GM23338 (cell line): ENCODE measurements around the gene PRKAR1B. TPM values are rescaled to one million over a fixed set of nuclear protein-coding genes. Genes with fewer than 3 reads are reported as not detected.

Experiments used
- ATAC-seq: fragments of 200-7000 bp; cut with Tn5 transposase; 3 replicates; pipeline ENCODE4 v1.9.1; 2020
- DNase-seq: peaks from one replicate; pipeline ENCODE4 v3.0.0-alpha.2; 2015; ENCODE audit warnings: low spot score
- H2AFZ ChIP-seq: fragments of 200-600 bp; sonication (generic); 2 replicates; pipeline ENCODE4 v1.8.0; 2016; ENCODE audit warnings: antibody characterized with exemption, mild to moderate bottlenecking, moderate library complexity
- H3F3A ChIP-seq: fragments of 200-600 bp; sonication (generic); replicated peaks from 2 replicates; pipeline ENCODE4 v1.8.0; 2017; ENCODE audit warnings: antibody characterized with exemption, mixed run types, low read depth
- H3K27ac ChIP-seq: fragments of 200-600 bp; sonication (generic); 2 replicates; pipeline ENCODE4 v1.6.1; 2016; ENCODE audit warnings: low read depth
- H3K27me3 ChIP-seq: fragments of 200-600 bp; sonication (generic); 2 replicates; pipeline ENCODE4 v1.8.0; 2016; ENCODE audit warnings: mild to moderate bottlenecking, mixed run types, moderate library complexity; ENCODE audit not compliant: insufficient read depth
- H3K36me3 ChIP-seq: fragments of 200-600 bp; sonication (generic); 2 replicates; pipeline ENCODE4 v1.8.0; 2016; ENCODE audit warnings: mild to moderate bottlenecking; ENCODE audit not compliant: insufficient read depth
- H3K4me1 ChIP-seq: fragments of 200-600 bp; sonication (generic); 2 replicates; pipeline ENCODE4 v1.8.0; 2016; ENCODE audit warnings: mild to moderate bottlenecking, moderate library complexity; ENCODE audit not compliant: insufficient read depth
- H3K4me2 ChIP-seq: fragments of 200-600 bp; sonication (generic); 2 replicates; pipeline ENCODE4 v1.7.1; 2017; ENCODE audit warnings: mixed run types
- H3K4me3 ChIP-seq: fragments of 200-600 bp; sonication (generic); 2 replicates; pipeline ENCODE4 v1.6.1; 2016; ENCODE audit warnings: mixed run types
- H3K79me2 ChIP-seq: fragments of 200-600 bp; sonication (generic); replicated peaks from 2 replicates; pipeline ENCODE4 v1.8.0; 2017; ENCODE audit warnings: mild to moderate bottlenecking; ENCODE audit not compliant: insufficient read depth
- H3K9me2 ChIP-seq: fragments of 200-600 bp; sonication (generic); 2 replicates; pipeline ENCODE4 v1.8.0; 2017; ENCODE audit not compliant: insufficient read depth
- H4K20me1 ChIP-seq: fragments of 200-600 bp; sonication (generic); replicated peaks from 2 replicates; pipeline ENCODE4 v1.8.0; 2017; ENCODE audit warnings: mild to moderate bottlenecking; ENCODE audit not compliant: insufficient read depth
- H3K27ac Mint-ChIP-seq: 2 replicates; pipeline ENCODE4 v1.8.0; 2020; ENCODE audit warnings: inconsistent platforms, mild to moderate bottlenecking, moderate library complexity, mixed read lengths
- H3K27me3 Mint-ChIP-seq: 3 replicates; pipeline ENCODE4 v1.8.0; 2022; ENCODE audit warnings: low read depth, mild to moderate bottlenecking, moderate library complexity, mixed read lengths, inconsistent platforms; ENCODE audit not compliant: insufficient read depth, poor library complexity
- H3K36me3 Mint-ChIP-seq: 3 replicates; pipeline ENCODE4 v1.8.0; 2021; ENCODE audit warnings: low read depth, mild to moderate bottlenecking, inconsistent platforms, moderate library complexity, mixed read lengths
- H3K4me1 Mint-ChIP-seq: 3 replicates; pipeline ENCODE4 v1.8.0; 2020; ENCODE audit warnings: mild to moderate bottlenecking, inconsistent platforms, mixed read lengths
- H3K4me3 Mint-ChIP-seq: 3 replicates; pipeline ENCODE4 v1.8.0; 2021; ENCODE audit warnings: moderate library complexity, mild to moderate bottlenecking, inconsistent platforms, mixed read lengths
- H3K9me3 Mint-ChIP-seq: 3 replicates; pipeline ENCODE4 v1.8.0; 2020; ENCODE audit warnings: moderate library complexity, mild to moderate bottlenecking, inconsistent platforms, mixed read lengths
- CREB1 ChIP-seq: fragments of 250-450 bp; sonication (Bioruptor Pico); IDR thresholded peaks from 2 replicates; pipeline ENCODE4 v1.5.0; 2020; ENCODE audit warnings: low read depth, mild to moderate bottlenecking, moderate library complexity
- EZH2 ChIP-seq: fragments of 200-600 bp; sonication (generic); IDR thresholded peaks from one replicate; pipeline ENCODE4 v1.8.0; 2017; ENCODE audit warnings: antibody characterized with exemption, mild to moderate bottlenecking, low read depth; ENCODE audit not compliant: unreplicated experiment
- JUNB ChIP-seq: IDR thresholded peaks from one replicate; pipeline ENCODE4 v1.6.1; 2016; ENCODE audit warnings: antibody characterized with exemption; ENCODE audit not compliant: unreplicated experiment
- NANOG ChIP-seq: IDR thresholded peaks from 2 replicates; pipeline ENCODE4 v1.6.1; 2016; ENCODE audit warnings: antibody characterized with exemption, borderline replicate concordance
- POLR2AphosphoS5 ChIP-seq: IDR thresholded peaks from 2 replicates; pipeline ENCODE4 v1.6.1; 2016; ENCODE audit warnings: antibody characterized with exemption, low read depth
- STAT1 ChIP-seq: IDR thresholded peaks from one replicate; pipeline ENCODE4 v1.6.1; 2016; ENCODE audit warnings: antibody characterized with exemption; ENCODE audit not compliant: unreplicated experiment
- ZNF114 ChIP-seq: fragments of 250-450 bp; sonication (Bioruptor Pico); IDR thresholded peaks from 2 replicates; pipeline ENCODE4 v1.5.0; 2020; ENCODE audit warnings: mild to moderate bottlenecking, moderate library complexity
- ZNF331 ChIP-seq: fragments of 250-450 bp; sonication (Bioruptor Pico); IDR thresholded peaks from 2 replicates; pipeline ENCODE4 v1.5.0; 2020; ENCODE audit warnings: low read depth, mild to moderate bottlenecking, moderate library complexity
- polyA plus RNA-seq: library from polyadenylated mRNA; unstranded; fragments of >200 nt; fragmentation: Nextera tagmentation; extraction: Ambion mirVana; gene quantifications from 2 replicates; pipeline ENCODE4 v1.2.1, GENCODE V29; 2016
- total RNA-seq: library from RNA; depleted of rRNA; stranded (reverse); fragments of >200 nt; shearing (Covaris generic); gene quantifications from 2 replicates; pipeline ENCODE4 v1.2.3, GENCODE V29; 2014
- TF ChIP-seq, protein P1 (sequence below): IDR thresholded peaks from 2 replicates; pipeline ENCODE4 v1.6.1; 2016; ENCODE audit warnings: antibody characterized with exemption
- TF ChIP-seq, protein P2 (sequence below), 2 experiments: fragments of 200-600 bp in 1 of 2; sonication (generic) in 1 of 2; conservative IDR thresholded peaks; 2 replicates each; pipeline versions ENCODE4 v1.5.1 to v1.6.1; 2016 to 2017; ENCODE audit warnings: antibody characterized with exemption in 2 of 2, low read depth in 2 of 2, mild to moderate bottlenecking in 2 of 2, moderate library complexity in 1 of 2
- TF ChIP-seq, protein P3 (sequence below): IDR thresholded peaks from one replicate; pipeline ENCODE4 v1.6.1; 2018; ENCODE audit warnings: antibody characterized with exemption; ENCODE audit not compliant: unreplicated experiment

The PRKAR1B gene
- total and polyA plus RNA-seq, 2 experiments from 2014 or later, result 35.7 to 36.7 TPM

GRCh38 chr7:772005-772294 is 44.9 kb upstream of the PRKAR1B start:
- Histone ChIP-seq H3K79me2 (0 out of 2 replicates have a peak, but pooled peaks cover 4% of the 10 kb centered on the region), H3K36me3 (peaks cover 6% of the 10 kb centered on the region; the same call in 1 of the 2 replicates), H3K27ac (no peak overlapping the region), H3K4me2 (no peak overlapping the region), H3K4me1 (no peaks in the 10 kb centered on the region), H3F3A (peaks cover 8% of the 10 kb centered on the region; the same call in 1 of the 2 replicates), H3K4me3 (no peak overlapping the region), H4K20me1 (peaks cover 14% of the 10 kb centered on the region; the same call in 1 of the 2 replicates), H3K27me3 (no peaks in the 10 kb centered on the region), H2AFZ (no peak overlapping the region), H3K9me2 (no peaks in the 10 kb centered on the region)
- Mint-ChIP-seq H3K27me3 (peaks cover 8% of the 10 kb centered on the region), H3K4me1 (no peaks in the 10 kb centered on the region; the same call in 1 of the 3 replicates), H3K9me3 (no peaks in the 10 kb centered on the region; the same call in 1 of the 3 replicates), H3K4me3 (no peak overlapping the region), H3K36me3 (peaks cover 39% of the 10 kb centered on the region), H3K27ac (no peak overlapping the region)
- no peak for TF ChIP-seq NANOG
- no peak for TF ChIP-seq JUNB
- no peak for TF ChIP-seq STAT1
- no peak for TF ChIP-seq ZNF114
- no peak for DNase-seq
- ATAC-seq, result no peak

DNA sequence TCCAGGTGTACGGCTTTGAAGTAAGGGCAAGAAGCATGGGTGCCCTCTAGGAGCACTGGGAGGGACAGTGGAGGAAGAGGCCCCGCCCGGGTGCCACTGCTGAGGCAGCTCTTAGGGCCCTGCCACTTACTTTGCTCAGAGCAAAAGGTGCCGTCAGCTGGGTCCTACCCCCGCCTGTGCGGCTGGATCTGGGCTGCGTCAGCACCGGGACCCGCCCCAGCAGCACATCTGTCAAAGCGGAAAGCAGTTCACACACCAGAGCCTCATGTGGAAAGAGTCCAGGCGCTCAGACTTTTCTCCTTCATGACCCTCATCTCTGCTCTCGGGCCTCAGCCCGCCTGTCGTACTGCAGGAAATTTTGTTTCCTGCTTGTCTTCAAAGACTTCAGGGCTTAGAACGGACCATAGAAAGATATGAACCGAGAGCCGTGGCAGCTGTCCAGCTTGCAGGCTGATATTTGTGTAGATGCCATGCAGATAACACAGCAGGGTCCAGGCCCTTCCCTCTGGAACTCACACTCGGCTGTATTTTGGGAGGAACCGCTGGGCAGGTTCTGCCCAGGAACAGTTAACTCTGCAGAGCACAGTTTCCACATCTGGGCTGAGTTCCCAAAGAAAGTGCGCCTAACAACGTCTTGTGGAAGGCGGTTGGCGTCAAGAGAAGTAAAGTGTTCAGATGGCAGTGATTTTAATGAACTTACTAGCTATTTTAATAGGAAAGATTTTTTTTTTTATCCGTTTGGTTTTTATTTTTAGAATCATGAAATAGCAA is 44.3 kb upstream of the PRKAR1B start:
- peaks cover 38% of the 10 kb centered on the region for H3K36me3 Mint-ChIP-seq
- no peak overlapping the region for H3K4me3 ChIP-seq
- no peak overlapping the region for H3K4me2 ChIP-seq

More for the DNA sequence above, 44.3 kb upstream of the PRKAR1B start:
- Histone ChIP-seq H3K36me3 (peaks cover 6% of the 10 kb centered on the region; the same call in 1 of the 2 replicates), H2AFZ (no peak overlapping the region), H3K27ac (no peak overlapping the region), H3F3A (peaks cover 8% of the 10 kb centered on the region; the same call in 1 of the 2 replicates), H3K9me2 (no peaks in the 10 kb centered on the region), H3K4me1 (no peaks in the 10 kb centered on the region), H3K79me2 (0 out of 2 replicates have a peak, but pooled peaks cover 4% of the 10 kb centered on the region), H3K27me3 (no peaks in the 10 kb centered on the region), H4K20me1 (peaks cover 14% of the 10 kb centered on the region; the same call in 1 of the 2 replicates)
- Mint-ChIP-seq H3K27ac (no peak overlapping the region), H3K27me3 (peaks cover 8% of the 10 kb centered on the region), H3K4me3 (no peak overlapping the region), H3K9me3 (no peaks in the 10 kb centered on the region; the same call in 2 of the 3 replicates), H3K4me1 (no peaks in the 10 kb centered on the region; the same call in 1 of the 3 replicates)
- ATAC-seq (no peak), DNase-seq (no peak)
- TF ChIP-seq EZH2 (no peak), ZNF114 (no peak), JUNB (no peak), CREB1 (CRISPR knock-in tag) (no peak), POLR2AphosphoS5 (no peak), ZNF331 (CRISPR knock-in tag) (no peak), NANOG (no peak), STAT1 (no peak)
- TF ChIP-seq, protein P1, sequence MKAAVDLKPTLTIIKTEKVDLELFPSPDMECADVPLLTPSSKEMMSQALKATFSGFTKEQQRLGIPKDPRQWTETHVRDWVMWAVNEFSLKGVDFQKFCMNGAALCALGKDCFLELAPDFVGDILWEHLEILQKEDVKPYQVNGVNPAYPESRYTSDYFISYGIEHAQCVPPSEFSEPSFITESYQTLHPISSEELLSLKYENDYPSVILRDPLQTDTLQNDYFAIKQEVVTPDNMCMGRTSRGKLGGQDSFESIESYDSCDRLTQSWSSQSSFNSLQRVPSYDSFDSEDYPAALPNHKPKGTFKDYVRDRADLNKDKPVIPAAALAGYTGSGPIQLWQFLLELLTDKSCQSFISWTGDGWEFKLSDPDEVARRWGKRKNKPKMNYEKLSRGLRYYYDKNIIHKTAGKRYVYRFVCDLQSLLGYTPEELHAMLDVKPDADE, result no peak
- TF ChIP-seq, protein P2, sequence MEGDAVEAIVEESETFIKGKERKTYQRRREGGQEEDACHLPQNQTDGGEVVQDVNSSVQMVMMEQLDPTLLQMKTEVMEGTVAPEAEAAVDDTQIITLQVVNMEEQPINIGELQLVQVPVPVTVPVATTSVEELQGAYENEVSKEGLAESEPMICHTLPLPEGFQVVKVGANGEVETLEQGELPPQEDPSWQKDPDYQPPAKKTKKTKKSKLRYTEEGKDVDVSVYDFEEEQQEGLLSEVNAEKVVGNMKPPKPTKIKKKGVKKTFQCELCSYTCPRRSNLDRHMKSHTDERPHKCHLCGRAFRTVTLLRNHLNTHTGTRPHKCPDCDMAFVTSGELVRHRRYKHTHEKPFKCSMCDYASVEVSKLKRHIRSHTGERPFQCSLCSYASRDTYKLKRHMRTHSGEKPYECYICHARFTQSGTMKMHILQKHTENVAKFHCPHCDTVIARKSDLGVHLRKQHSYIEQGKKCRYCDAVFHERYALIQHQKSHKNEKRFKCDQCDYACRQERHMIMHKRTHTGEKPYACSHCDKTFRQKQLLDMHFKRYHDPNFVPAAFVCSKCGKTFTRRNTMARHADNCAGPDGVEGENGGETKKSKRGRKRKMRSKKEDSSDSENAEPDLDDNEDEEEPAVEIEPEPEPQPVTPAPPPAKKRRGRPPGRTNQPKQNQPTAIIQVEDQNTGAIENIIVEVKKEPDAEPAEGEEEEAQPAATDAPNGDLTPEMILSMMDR (conservative IDR thresholded peaks at IDR 0.05; ENCODE audit: low read depth in 2 of 2), result no peak
- TF ChIP-seq, protein P3, sequence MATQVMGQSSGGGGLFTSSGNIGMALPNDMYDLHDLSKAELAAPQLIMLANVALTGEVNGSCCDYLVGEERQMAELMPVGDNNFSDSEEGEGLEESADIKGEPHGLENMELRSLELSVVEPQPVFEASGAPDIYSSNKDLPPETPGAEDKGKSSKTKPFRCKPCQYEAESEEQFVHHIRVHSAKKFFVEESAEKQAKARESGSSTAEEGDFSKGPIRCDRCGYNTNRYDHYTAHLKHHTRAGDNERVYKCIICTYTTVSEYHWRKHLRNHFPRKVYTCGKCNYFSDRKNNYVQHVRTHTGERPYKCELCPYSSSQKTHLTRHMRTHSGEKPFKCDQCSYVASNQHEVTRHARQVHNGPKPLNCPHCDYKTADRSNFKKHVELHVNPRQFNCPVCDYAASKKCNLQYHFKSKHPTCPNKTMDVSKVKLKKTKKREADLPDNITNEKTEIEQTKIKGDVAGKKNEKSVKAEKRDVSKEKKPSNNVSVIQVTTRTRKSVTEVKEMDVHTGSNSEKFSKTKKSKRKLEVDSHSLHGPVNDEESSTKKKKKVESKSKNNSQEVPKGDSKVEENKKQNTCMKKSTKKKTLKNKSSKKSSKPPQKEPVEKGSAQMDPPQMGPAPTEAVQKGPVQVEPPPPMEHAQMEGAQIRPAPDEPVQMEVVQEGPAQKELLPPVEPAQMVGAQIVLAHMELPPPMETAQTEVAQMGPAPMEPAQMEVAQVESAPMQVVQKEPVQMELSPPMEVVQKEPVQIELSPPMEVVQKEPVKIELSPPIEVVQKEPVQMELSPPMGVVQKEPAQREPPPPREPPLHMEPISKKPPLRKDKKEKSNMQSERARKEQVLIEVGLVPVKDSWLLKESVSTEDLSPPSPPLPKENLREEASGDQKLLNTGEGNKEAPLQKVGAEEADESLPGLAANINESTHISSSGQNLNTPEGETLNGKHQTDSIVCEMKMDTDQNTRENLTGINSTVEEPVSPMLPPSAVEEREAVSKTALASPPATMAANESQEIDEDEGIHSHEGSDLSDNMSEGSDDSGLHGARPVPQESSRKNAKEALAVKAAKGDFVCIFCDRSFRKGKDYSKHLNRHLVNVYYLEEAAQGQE, result no peak
